GM18502 (cell line): ENCODE measurements around the gene KIFC3.
"Not testable (repeated sequence)": the region's sequence is repeated elsewhere in the genome, so short reads cannot be mapped to it uniquely, and the experiment has no call there.

Experiments used
- ATAC-seq: cut with Tn5 transposase; IDR thresholded peaks from one replicate; pipeline ENCODE4 v1.9.1; 2021; ENCODE audit warnings: mild to moderate bottlenecking; ENCODE audit not compliant: unreplicated experiment, poor library complexity

The KIFC3 gene

DNA sequence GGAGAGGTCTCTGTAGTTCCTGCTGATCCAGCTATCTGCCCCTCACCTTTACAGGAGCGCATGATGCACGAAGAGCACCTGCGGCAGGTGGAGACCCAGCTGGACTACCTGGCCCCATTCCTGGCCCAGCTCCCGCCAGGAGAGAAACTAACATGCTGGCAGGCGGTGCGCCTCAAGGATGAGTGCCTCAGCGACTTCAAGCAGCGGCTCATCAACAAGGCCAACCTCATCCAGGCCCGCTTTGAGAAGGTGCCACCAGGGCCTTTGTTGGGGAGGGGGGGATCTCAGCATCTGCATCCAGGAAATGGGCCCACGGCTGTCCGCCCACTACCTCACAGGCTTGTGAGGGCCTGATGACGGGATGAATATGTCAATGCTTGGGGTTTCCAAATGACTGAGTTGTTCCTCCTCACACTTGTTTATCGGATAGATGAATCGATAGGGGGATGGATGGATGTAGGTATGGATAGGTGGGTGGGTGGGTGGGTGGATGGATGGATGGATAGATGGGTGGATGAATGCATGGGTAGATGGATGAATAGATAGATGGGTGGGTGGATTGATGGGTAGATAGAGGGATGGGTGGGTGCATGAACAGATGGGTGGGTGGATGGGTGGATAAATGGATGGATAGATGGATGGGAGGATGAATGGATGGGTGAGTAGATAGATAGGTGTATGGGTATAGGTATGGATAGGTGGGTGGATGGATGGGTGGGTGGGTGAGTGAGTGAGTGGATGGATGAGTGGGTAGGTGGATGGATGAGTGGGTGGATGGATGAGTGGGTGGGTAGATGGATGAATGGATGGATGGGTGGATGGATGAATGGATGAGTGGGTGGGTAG lies 73.7 kb downstream of the KIFC3 start:
- ATAC-seq, result no peak

GRCh38 chr16:57727610-57728009 lies 74.7 kb downstream of the KIFC3 start:
- no peak for ATAC-seq

DNA sequence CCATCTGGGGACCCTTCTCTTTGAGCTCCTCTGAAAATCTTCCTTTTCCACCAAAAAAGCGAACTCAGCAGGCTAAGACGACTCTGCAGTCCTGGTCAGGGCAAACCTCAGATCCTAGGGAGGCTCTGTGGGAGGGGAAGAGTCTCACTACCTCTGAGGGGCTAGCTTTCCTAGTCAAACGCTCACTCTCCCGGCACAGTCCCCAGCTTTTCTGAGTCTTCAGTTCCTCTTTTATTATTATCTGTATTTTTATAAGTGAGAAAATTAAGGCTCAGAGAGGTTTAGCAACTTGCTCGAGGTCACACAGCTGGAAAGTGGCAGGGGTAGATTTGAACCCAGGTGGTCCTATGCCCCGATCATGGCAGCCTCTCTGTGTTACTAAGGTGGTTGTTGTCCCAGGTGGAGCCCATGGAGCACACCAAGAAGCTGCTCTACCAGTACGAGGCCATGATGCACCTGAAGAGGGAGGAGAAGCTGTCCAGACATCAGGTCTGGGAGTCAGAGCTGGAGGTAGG lies 75.8 kb downstream of the KIFC3 start:
- ATAC-seq, result no peak

DNA sequence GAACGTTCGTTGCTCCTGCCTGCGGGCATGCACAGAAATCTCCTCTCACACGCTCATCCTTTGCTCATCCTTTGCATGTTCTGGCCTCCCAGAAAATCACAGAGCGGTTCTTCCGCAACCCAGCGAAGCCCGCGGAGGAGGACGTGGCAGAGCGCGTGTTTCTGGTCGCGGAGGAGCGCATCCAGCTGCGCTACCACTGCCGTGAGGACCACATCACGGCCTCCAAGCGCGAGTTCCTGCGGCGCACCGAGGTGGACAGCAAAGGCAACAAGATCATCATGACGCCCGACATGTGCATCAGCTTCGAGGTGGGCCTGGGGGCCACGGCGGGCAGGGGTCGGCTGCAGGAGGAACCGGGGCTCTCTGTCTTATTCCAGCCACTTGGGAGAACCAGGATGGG lies 76.3 kb downstream of the KIFC3 start:
- ATAC-seq, result no peak

- ATAC-seq, result no peak
Observed at GRCh38 chr16:57725554-57725953, 76.7 kb downstream of the KIFC3 start.

DNA sequence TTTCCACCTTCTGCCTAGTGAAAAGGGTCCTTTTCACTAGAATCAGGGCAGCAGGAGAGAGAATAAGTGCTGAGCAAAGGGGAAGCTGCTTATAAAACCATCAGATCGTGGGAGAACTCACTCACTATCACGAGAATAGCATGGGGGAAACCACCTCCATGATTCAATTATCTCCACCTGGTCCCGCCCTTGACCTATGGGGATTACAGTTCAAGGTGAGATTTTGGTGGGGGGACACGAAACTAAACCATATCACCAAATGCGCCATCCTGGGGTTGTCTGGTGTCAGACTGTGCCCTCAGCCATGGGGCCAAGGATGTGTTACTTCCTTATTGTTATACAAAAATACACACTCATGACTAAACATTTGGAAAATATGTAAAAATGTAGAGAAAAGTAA lies 77.1 kb downstream of the KIFC3 start:
- ATAC-seq, result no peak

- ATAC-seq, result no peak
Observed at GRCh38 chr16:57724531-57724930, 77.8 kb downstream of the KIFC3 start.

DNA sequence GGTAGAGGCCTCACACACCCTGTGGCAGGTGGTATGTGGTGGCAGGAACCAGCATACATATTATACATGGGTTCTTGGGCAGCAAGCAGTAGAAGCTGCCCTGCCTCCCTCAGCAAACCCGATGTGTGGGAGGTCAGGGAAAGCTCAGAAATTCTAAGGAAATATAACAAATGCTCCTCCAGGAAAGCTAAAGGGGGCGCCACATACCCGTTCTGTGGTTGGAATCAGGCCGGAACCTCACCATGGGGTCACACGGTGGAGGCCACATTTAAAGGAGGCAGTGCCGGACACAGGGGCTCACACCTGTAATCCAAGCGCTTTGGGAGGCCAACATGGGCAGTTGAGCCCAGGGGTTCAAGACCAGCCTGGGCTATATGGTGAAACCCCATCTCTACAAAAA lies 79.1 kb downstream of the KIFC3 start:
- ATAC-seq, result no peak

- no peak for ATAC-seq
Observed at GRCh38 chr16:57722651-57723050, 79.6 kb downstream of the KIFC3 start.

DNA sequence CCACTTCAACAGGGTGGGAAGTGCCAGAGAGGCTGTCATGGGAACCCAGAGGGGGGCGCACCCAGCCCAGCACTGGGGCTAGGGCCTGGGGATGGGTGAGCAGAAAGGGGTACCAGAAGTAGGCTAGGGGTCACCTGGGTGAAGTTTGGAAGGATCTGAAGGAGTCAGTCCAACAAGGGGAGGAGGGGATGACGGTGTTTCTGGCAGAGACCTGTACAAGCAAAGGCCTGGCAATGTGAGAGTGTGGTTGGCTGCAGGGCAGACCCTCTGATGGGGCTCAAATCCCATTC lies 80.1 kb downstream of the KIFC3 start:
- ATAC-seq, result no peak

- no peak for ATAC-seq
Observed at GRCh38 chr16:57721356-57722209, 80.7 kb downstream of the KIFC3 start.

GRCh38 chr16:57720142-57720575 lies 82.1 kb downstream of the KIFC3 start:
- peak; percentile 50 for ATAC-seq

DNA sequence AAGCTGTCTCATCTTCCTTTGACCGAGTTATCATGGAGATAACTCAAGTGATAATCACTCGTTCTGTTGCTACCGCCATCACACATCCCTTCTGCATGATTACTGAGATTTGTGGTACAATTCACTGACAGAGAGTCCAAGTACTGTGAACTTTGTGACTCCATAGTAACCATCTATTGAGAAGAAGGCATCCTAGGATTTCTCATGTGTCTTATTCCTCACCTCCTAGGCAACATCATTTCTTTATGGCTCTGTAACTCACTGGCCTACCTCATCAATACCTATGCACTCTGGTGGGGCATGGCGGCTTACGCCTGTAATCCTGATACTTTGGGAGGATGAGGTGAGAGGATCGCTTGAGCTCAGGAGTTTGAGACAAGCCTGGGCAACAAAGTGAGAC lies 88.2 kb downstream of the KIFC3 start:
- no peak for ATAC-seq

- ATAC-seq, result no peak
Observed at GRCh38 chr16:57713596-57713995, 88.7 kb downstream of the KIFC3 start.

- not testable (repeated sequence) for ATAC-seq
Observed at GRCh38 chr16:57712569-57712968, 89.7 kb downstream of the KIFC3 start.

- ATAC-seq, result no peak
Observed at GRCh38 chr16:57711993-57712392, 90.3 kb downstream of the KIFC3 start.

- ATAC-seq, result no peak
Observed at GRCh38 chr16:57711346-57711745, 90.9 kb downstream of the KIFC3 start.

DNA sequence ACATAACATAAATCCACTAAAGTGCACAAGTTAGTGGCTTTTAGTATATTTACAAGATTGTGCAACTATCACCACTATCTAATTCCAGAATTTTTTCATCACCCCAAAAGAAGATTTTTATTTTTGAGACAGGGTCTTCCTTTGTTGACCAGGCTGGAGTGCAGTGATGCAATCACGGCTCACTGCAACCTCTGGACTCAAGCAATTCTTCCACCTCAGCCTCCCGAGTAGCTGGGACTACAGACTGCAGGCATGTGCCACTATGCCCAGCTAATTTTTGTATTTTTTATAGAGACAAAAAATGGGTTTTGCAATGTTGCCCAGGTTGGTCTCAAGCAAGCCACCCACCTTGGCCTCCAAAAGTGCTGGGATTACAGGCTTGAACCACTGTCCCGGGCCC lies 92.6 kb downstream of the KIFC3 start:
- no peak for ATAC-seq
